Ovary (tissue), 3 donors: ENCODE data around the gene DISC1.

ENCODE experiments used
- CTCF ChIP-seq, 3 donors: fragments of 450-650 bp in 2 of 3; fragments of 200-600 bp in 1 of 3; IDR thresholded peaks; one replicate each; pipeline versions ENCODE4 v1.5.1 to v1.8.0; 2016 to 2022; ENCODE audit warnings: antibody characterized with exemption in 3 of 3, mild to moderate bottlenecking in 1 of 3
- POLR2A ChIP-seq: fragments of 450-650 bp; IDR thresholded peaks from one replicate; pipeline ENCODE4 v1.6.1; 2017; ENCODE audit warnings: antibody characterized with exemption, mild to moderate bottlenecking, moderate library complexity
- donor health status: DM: no; HTN: no; CAD: no.

- TF ChIP-seq CTCF (IDR thresholded peaks at IDR 0.05) (no peak), POLR2A (no peak)
Observed at GRCh38 chr1:231803353-231803752, 176.8 kb downstream of the DISC1 start.
